H1 (cell line): ENCODE measurements around the gene CDC42EP4. TPM values are rescaled to one million over a fixed set of nuclear protein-coding genes. Genes with fewer than 3 reads are reported as not detected.

ENCODE experiments used
- CTCF ChIA-PET: fragments of 300-600 bp; sonication (Branson Sonifier 250); formaldehyde crosslinking; loops from one replicate; lab custom pipeline; 2021; ENCODE audit not compliant: partially characterized antibody; lab: Charles Lee
- POLR2A ChIA-PET: fragments of 300-600 bp; sonication (Branson Sonifier 250); formaldehyde crosslinking; loops from one replicate; lab custom pipeline; 2021; ENCODE audit warnings: inconsistent platforms; ENCODE audit not compliant: partially characterized antibody; lab: Charles Lee
- DNase-seq, 2 experiments: peaks; one replicate each; pipeline versions ENCODE4 v3.0.0 to v3.0.0-alpha.2; 2010 to 2022; ENCODE audit warnings: low spot score in 2 of 2, low read depth in 1 of 2, mixed read lengths in 1 of 2
- FAIRE-seq: peaks from 2 replicates; lab custom pipeline; 2011; peaks lifted over from hg19 to GRCh38; lab: Jason Lieb, UNC
- H2AFZ ChIP-seq: 2 replicates; pipeline ENCODE4 v1.8.1; 2012; ENCODE audit warnings: low read length, inconsistent platforms
- H2AK5ac ChIP-seq: 2 replicates; pipeline ENCODE4 v1.6.1; 2013; ENCODE audit warnings: low read depth, low read length
- H2BK120ac ChIP-seq: replicated peaks from 2 replicates; pipeline ENCODE3; 2013; ENCODE audit warnings: low read depth, low read length, inconsistent platforms
- H2BK12ac ChIP-seq: 2 replicates; pipeline ENCODE4 v1.6.1; 2013; ENCODE audit warnings: low read depth, low read length
- H2BK15ac ChIP-seq: 2 replicates; pipeline ENCODE4 v1.6.1; 2013; ENCODE audit warnings: low read length
- H2BK20ac ChIP-seq: 2 replicates; pipeline ENCODE4 v1.6.1; 2013; ENCODE audit warnings: low read length
- H2BK5ac ChIP-seq: 2 replicates; pipeline ENCODE4 v1.6.1; 2013; ENCODE audit warnings: low read depth, low read length
- H3K14ac ChIP-seq: 2 replicates; pipeline ENCODE4 v1.6.1; 2013; ENCODE audit warnings: inconsistent platforms; ENCODE audit not compliant: insufficient read length
- H3K18ac ChIP-seq: 2 replicates; pipeline ENCODE4 v1.6.1; 2013; ENCODE audit warnings: low read length; ENCODE audit errors: extremely low read depth
- H3K23ac ChIP-seq: 2 replicates; pipeline ENCODE4 v1.6.1; 2013; ENCODE audit warnings: inconsistent platforms; ENCODE audit not compliant: insufficient read length
- H3K23me2 ChIP-seq: 2 replicates; pipeline ENCODE4 v1.6.1; 2013; ENCODE audit warnings: low read depth, low read length
- H3K27ac ChIP-seq: 2 replicates; pipeline ENCODE4 v1.6.1; 2011; ENCODE audit warnings: low read depth, low read length, inconsistent platforms
- H3K27me3 ChIP-seq, 4 experiments: replicated peaks in 1 of 4; 1 replicate in 1 of 4; 2 replicates in 3 of 4; pipeline versions ENCODE4 v1.6.1 to v1.8.1; 2011 to 2013; ENCODE audit warnings: low read length in 3 of 4, mild to moderate bottlenecking in 3 of 4, inconsistent platforms in 2 of 4, mixed read lengths in 2 of 4, moderate library complexity in 1 of 4; ENCODE audit not compliant: control insufficient read depth in 3 of 4, insufficient read depth in 3 of 4; ENCODE audit errors: extremely low read depth in 1 of 4
- H3K36me3 ChIP-seq, 4 experiments: 2 replicates each; pipeline versions ENCODE4 v1.6.1 to v1.8.1; 2011 to 2013; ENCODE audit warnings: mild to moderate bottlenecking in 4 of 4, low read length in 3 of 4, moderate library complexity in 2 of 4, control low read depth in 1 of 4, inconsistent platforms in 1 of 4; ENCODE audit not compliant: insufficient read depth in 4 of 4, control insufficient read depth in 2 of 4
- H3K4ac ChIP-seq: replicated peaks from 2 replicates; pipeline ENCODE3; 2013; ENCODE audit warnings: low read length, low read depth, mixed read lengths, inconsistent platforms; ENCODE audit not compliant: insufficient read length
- H3K4me1 ChIP-seq, 4 experiments: replicated peaks in 1 of 4; 1 replicate in 1 of 4; 2 replicates in 3 of 4; pipeline versions ENCODE4 v1.6.1 to v1.8.1; 2011 to 2013; ENCODE audit warnings: low read length in 3 of 4, inconsistent platforms in 2 of 4, mixed read lengths in 1 of 4; ENCODE audit not compliant: insufficient read depth in 4 of 4, control insufficient read depth in 3 of 4
- H3K4me2 ChIP-seq, 2 experiments: 2 replicates each; pipeline versions ENCODE4 v1.6.1 to v1.8.1; 2011 to 2013; ENCODE audit warnings: low read depth in 2 of 2, low read length in 2 of 2, control low read depth in 1 of 2, inconsistent platforms in 1 of 2, mild to moderate bottlenecking in 1 of 2; ENCODE audit not compliant: insufficient read depth in 1 of 2
- H3K4me3 ChIP-seq, 4 experiments: fragments of 200-600, 300-600 bp in 1 of 4; sonication (generic), shearing (Covaris generic), sonication (Bioruptor Twin) in 1 of 4; 2 replicates each; pipeline versions ENCODE4 v1.5.1 to v1.8.1; 2011 to 2016; ENCODE audit warnings: low read length in 4 of 4, low read depth in 3 of 4, control low read depth in 2 of 4, inconsistent platforms in 2 of 4, mild to moderate bottlenecking in 2 of 4, mixed read lengths in 1 of 4, moderate library complexity in 1 of 4; ENCODE audit not compliant: insufficient read depth in 2 of 4; ENCODE audit errors: extremely low read depth in 1 of 4
- H3K56ac ChIP-seq: replicated peaks from 2 replicates; pipeline ENCODE3; 2013; ENCODE audit warnings: low read depth, mild to moderate bottlenecking, mixed read lengths, low read length, inconsistent platforms; ENCODE audit not compliant: insufficient read length
- H3K79me1 ChIP-seq: 2 replicates; pipeline ENCODE4 v1.6.1; 2013; ENCODE audit warnings: low read depth, low read length, control low read depth
- H3K79me2 ChIP-seq, 2 experiments: 2 replicates each; pipeline versions ENCODE4 v1.6.1 to v1.8.1; 2012 to 2013; ENCODE audit warnings: low read length in 2 of 2, mild to moderate bottlenecking in 2 of 2, inconsistent platforms in 1 of 2; ENCODE audit not compliant: insufficient read depth in 2 of 2, control insufficient read depth in 1 of 2
- H3K9ac ChIP-seq, 4 experiments: replicated peaks in 1 of 4; 1 replicate in 1 of 4; 2 replicates in 3 of 4; pipeline versions ENCODE4 v1.6.1 to v1.8.1; 2011 to 2013; ENCODE audit warnings: low read depth in 3 of 4, low read length in 3 of 4, control low read depth in 2 of 4, mild to moderate bottlenecking in 2 of 4, moderate library complexity in 2 of 4, inconsistent platforms in 1 of 4; ENCODE audit errors: extremely low read depth in 1 of 4
- H3K9me3 ChIP-seq, 2 experiments: 2 replicates each; pipeline versions ENCODE4 v1.6.1 to v1.8.1; 2012 to 2013; ENCODE audit warnings: mild to moderate bottlenecking in 2 of 2, moderate library complexity in 2 of 2, control low read depth in 1 of 2, inconsistent platforms in 1 of 2, low read depth in 1 of 2, low read length in 1 of 2, mixed read lengths in 1 of 2; ENCODE audit not compliant: insufficient read depth in 2 of 2
- H4K20me1 ChIP-seq, 2 experiments: replicated peaks in 1 of 2; 2 replicates each; pipeline versions ENCODE3 to v1.8.1; 2011 to 2013; ENCODE audit warnings: inconsistent platforms in 2 of 2, low read length in 2 of 2, mild to moderate bottlenecking in 1 of 2; ENCODE audit not compliant: insufficient read depth in 2 of 2, control insufficient read depth in 1 of 2
- H4K5ac ChIP-seq: 2 replicates; pipeline ENCODE4 v1.6.1; 2013; ENCODE audit warnings: low read length, low read depth, mixed read lengths, inconsistent platforms; ENCODE audit not compliant: insufficient read length
- H4K8ac ChIP-seq: 2 replicates; pipeline ENCODE4 v1.8.0; 2013; ENCODE audit warnings: mild to moderate bottlenecking, moderate library complexity, low read length, inconsistent platforms; ENCODE audit not compliant: insufficient read depth; ENCODE audit errors: extremely low read depth
- H4K91ac ChIP-seq: replicated peaks from 2 replicates; pipeline ENCODE3; 2013; ENCODE audit warnings: low read length, mixed read lengths, inconsistent platforms; ENCODE audit not compliant: insufficient read length
- BACH1 ChIP-seq: IDR thresholded peaks from 2 replicates; pipeline ENCODE4 v1.6.1; 2012; ENCODE audit warnings: low read length, improper control_type of control experiment
- CBX8 ChIP-seq: fragments of 300-800, 300-1000 bp; sonication (generic); IDR thresholded peaks from 2 replicates; pipeline ENCODE4 v1.7.1; 2016; ENCODE audit warnings: low read depth, low read length, borderline replicate concordance
- KDM4A ChIP-seq: IDR thresholded peaks from one replicate; pipeline ENCODE4 v1.7.1; 2012; ENCODE audit warnings: low read depth, mild to moderate bottlenecking, moderate library complexity, low read length, inconsistent platforms; ENCODE audit not compliant: severe bottlenecking
- POLR2A ChIP-seq, 2 experiments: IDR thresholded peaks; 1 replicate in 1 of 2; 2 replicates in 1 of 2; pipeline ENCODE4 v1.6.1; 2011; ENCODE audit warnings: low read depth in 2 of 2, low read length in 2 of 2, mild to moderate bottlenecking in 2 of 2; ENCODE audit errors: control extremely low read depth in 1 of 2
- USF2 ChIP-seq: IDR thresholded peaks from 2 replicates; pipeline ENCODE4 v1.6.1; 2011; ENCODE audit warnings: low read length, improper control_type of control experiment
- YY1 ChIP-seq: IDR thresholded peaks from 2 replicates; pipeline ENCODE4 v1.6.1; 2011; ENCODE audit warnings: low read depth, mild to moderate bottlenecking, low read length
- WGBS, 2 experiments: shearing (Covaris generic) in 1 of 2; methylation state at CpG; one replicate each; pipeline versions ENCODE4 v1.1.6 to v1.1.7; 2013 to 2015; ENCODE audit warnings: low lambda C conversion rate in 2 of 2, mixed read lengths in 2 of 2, inconsistent platforms in 1 of 2, low coverage in 1 of 2, missing lambda C conversion rate in 1 of 2; ENCODE audit not compliant: insufficient replicate concordance in 2 of 2, insufficient coverage in 1 of 2, insufficient read length in 1 of 2; ENCODE audit errors: extremely low coverage in 1 of 2, missing lambda C conversion rate in 1 of 2; 5-methylcytosine and 5-hydroxymethylcytosine counted together
- polyA plus RNA-seq, 7 experiments: library from polyadenylated mRNA; depleted of rRNA in 3 of 7; stranded (reverse) in 5 of 7; unstranded in 2 of 7; fragments of >200 nt in 5 of 7; fragments of 200-250 nt in 2 of 7; gene quantifications; 1 replicate in 5 of 7; 2 replicates in 1 of 7; 4 replicates in 1 of 7; pipeline versions ENCODE4 v1.2.1 to v1.2.3, GENCODE V29; 2011 to 2013; ENCODE audit warnings: missing spikeins in 2 of 7, mixed read lengths in 2 of 7
- total RNA-seq: library from RNA; stranded (reverse); fragmentation: NEBNext Ultra II Directional; extraction: Animal tissue kit (Norgen Biotek cat#: 25700); gene quantifications from 2 replicates; pipeline ENCODE4 v1.2.1, GENCODE V29; 2021

CDC42EP4 gene
- total and polyA plus RNA-seq, 2 of the 8 experiments (the other 6 are each of a cell fraction or from before 2014, with no cell fraction given) = 8.8 to 12.6 TPM

GRCh38 chr17:73351764-73352163 is 40.0 kb upstream of the CDC42EP4 start:
- no peak overlapping the region for H3K4ac ChIP-seq
- no peaks in the 10 kb centered on the region; a peak in 1 of 7 replicates for H3K27me3 ChIP-seq
- H3K23ac ChIP-seq = no peak overlapping the region
- no peaks in the 10 kb centered on the region for H3K23me2 ChIP-seq
- no peak overlapping the region for H2BK120ac ChIP-seq
- ChIA-PET POLR2A (interaction anchor here (1.0 kb wide), 1 partner anchor 10 kb away, joined by 3 read pairs; no protein-coding TSS in a partner anchor), CTCF (interaction anchor here (0.8 to 1.8 kb wide), 5 partner anchors 10 to 85 kb away, joined by 4 to 7 read pairs (median 4); partner anchors contain the start of gene CDC42EP4)
- 0 out of 2 replicates have a peak overlapping the region, but pooled peaks have one; percentile 16 for H2BK5ac ChIP-seq
- no peaks in the 10 kb centered on the region for H3K79me1 ChIP-seq
- H2BK15ac ChIP-seq = no peak overlapping the region
- no peak overlapping the region for H3K18ac ChIP-seq
- no peak overlapping the region for H3K14ac ChIP-seq
- FAIRE-seq (no peak), DNase-seq (no peak)
- no peak overlapping the region for H2BK12ac ChIP-seq
- H4K5ac ChIP-seq = no peak overlapping the region
- no peaks in the 10 kb centered on the region for H4K20me1 ChIP-seq
- 96% methylated on average over 3 of the region's 3 CpGs; no CpG with 5 or more reads in 1 of the 2 experiments for WGBS, 2 experiments
- peaks cover 0 to 18% (median 9%) of the 10 kb centered on the region in 4 experiments; a peak in 6 of 7 replicates for H3K4me1 ChIP-seq
- H2BK20ac ChIP-seq = no peak overlapping the region
- H3K79me2 ChIP-seq = no peaks in the 10 kb centered on the region
- H3K9me3 ChIP-seq = no peaks in the 10 kb centered on the region
- 0 out of 2 replicates have a peak overlapping the region, but pooled peaks have one; percentile 39 for H2AK5ac ChIP-seq
- H4K91ac ChIP-seq = no peak overlapping the region
- no peak overlapping the region for H4K8ac ChIP-seq
- TF ChIP-seq POLR2A (IDR thresholded peaks at IDR 0.05; ENCODE audit: control extremely low read depth in 1 of 2, low read depth in 2 of 2, low read length in 2 of 2) = no peak
- no peak for TF ChIP-seq KDM4A
- TF ChIP-seq YY1 = no peak
- TF ChIP-seq USF2 = no peak
- TF ChIP-seq BACH1 = no peak
- no peak for TF ChIP-seq CBX8
- H3K4me2 ChIP-seq = no peak overlapping the region
- no peak overlapping the region for H3K9ac ChIP-seq
- H3K36me3 ChIP-seq = no peaks in the 10 kb centered on the region
- no peak overlapping the region for H3K4me3 ChIP-seq
- H2AFZ ChIP-seq = no peak overlapping the region
- no peak overlapping the region for H3K56ac ChIP-seq
- no peak overlapping the region for H3K27ac ChIP-seq
